Measurements from ENCODE around the gene PUS7. TPM values are rescaled to one million over a fixed set of nuclear protein-coding genes. Genes with fewer than 3 reads are reported as not detected.
A peak's percentile ranks its signal among the peaks of the same experiment; 100 is the strongest.
"Not testable (repeated sequence)": the region's sequence is repeated elsewhere in the genome, so short reads cannot be mapped to it uniquely, and the experiment has no call there.

PUS7 gene
- total and polyA plus RNA-seq, 8 donors, result 10.3 to 34.1 (median 28.1) TPM

DNA sequence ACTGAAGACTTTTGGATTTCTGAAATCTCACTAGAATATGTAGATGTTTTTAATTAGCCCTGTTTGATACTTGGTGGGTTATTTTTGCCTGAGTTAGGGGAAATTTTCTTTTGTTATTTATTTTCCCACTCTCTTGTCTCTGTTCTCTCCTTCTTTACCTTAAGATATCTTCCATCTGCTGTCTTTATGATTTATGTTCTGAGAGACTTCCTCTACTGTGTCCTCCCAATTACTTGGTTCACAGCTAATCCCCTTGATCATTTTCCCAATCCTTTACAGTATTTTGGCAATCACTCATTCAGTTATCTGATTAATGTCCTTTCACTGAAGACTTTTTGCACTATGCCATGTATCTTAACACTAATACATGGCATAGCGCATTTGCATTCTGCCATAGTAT, 83.8 kb downstream of the PUS7 start:
- intact Hi-C loops (cut with DNase I), result no loop called here
- no peak overlapping the region for H3K27ac ChIP-seq
- TF ChIP-seq, protein P1, sequence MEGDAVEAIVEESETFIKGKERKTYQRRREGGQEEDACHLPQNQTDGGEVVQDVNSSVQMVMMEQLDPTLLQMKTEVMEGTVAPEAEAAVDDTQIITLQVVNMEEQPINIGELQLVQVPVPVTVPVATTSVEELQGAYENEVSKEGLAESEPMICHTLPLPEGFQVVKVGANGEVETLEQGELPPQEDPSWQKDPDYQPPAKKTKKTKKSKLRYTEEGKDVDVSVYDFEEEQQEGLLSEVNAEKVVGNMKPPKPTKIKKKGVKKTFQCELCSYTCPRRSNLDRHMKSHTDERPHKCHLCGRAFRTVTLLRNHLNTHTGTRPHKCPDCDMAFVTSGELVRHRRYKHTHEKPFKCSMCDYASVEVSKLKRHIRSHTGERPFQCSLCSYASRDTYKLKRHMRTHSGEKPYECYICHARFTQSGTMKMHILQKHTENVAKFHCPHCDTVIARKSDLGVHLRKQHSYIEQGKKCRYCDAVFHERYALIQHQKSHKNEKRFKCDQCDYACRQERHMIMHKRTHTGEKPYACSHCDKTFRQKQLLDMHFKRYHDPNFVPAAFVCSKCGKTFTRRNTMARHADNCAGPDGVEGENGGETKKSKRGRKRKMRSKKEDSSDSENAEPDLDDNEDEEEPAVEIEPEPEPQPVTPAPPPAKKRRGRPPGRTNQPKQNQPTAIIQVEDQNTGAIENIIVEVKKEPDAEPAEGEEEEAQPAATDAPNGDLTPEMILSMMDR (IDR thresholded peaks at IDR 0.05), result no peak
- DNase-seq (no peak), ATAC-seq (no peak)
- H3K9me3 ChIP-seq, result no peaks in the 10 kb centered on the region
- H3K27me3 ChIP-seq, result no peaks in the 10 kb centered on the region
- H3K36me3 ChIP-seq, result no peaks in the 10 kb centered on the region
- H3K4me3 ChIP-seq, result no peak overlapping the region
- no peaks in the 10 kb centered on the region for H3K4me1 ChIP-seq

DNA sequence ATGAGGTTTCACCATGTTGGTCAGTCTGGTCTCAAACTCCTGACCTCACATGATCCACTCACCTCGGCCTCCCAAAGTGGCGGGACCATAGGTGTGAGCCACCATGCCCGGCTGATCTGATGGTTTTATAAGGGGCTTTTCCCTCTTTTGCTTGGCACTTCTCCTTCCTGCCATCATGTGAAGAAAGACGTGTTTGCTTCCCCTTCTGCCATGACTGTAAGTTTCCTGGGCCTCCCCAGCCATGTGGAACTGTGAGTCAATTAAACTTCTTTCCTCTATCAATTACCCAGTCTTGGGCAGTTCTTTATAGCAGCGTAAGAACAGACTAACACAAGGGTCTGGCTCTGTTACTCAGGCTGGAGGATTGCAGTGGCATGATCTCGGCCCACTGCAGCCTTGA, 84.7 kb downstream of the PUS7 start:
- H3K36me3 ChIP-seq; intact Hi-C loops (cut with DNase I); ATAC-seq; H3K4me1 ChIP-seq; H3K4me3 ChIP-seq; H3K27ac ChIP-seq; DNase-seq; H3K9me3 ChIP-seq; H3K27me3 ChIP-seq: not testable (repeated sequence)

DNA sequence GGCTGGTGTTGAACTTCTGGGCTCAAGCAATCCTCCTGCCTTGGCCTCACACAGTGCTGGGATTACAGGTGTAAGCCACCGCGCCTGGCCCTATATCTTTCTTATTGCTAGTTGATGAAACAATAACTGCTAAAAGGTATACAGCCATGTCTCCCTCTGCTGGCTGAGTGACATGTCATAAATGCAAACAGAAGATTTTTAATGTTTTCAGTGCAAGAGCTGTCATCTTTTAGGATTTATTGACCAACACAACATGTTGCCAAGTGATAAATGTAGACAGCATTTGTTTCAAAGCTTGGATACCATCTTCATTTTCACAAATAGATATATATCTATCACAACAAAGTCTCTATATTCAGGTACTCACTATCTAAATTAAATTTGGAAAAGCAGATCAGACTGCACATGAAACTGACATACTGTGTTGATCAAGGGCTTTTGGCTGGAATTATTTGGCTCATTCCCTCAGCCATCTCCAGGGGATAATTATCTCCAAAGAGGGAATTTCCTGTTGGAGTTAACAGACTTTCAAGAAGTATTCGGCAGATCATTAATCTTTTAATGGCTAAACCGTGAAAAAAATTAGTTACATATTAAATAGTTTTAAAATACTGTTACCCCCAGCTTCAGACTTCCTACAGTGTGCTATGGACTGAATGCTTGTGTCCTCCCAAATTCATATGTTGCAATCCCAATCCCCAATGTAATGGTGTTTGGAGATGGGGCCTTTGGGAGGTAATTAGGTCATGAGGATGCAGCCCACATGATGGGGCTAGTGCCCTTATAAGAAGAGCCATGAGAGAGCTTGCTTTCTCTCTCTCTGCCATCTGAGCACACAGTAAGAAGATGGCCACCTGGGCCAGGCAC, 92.1 kb downstream of the PUS7 start:
- no peaks in the 10 kb centered on the region for H3K27me3 ChIP-seq
- H3K27ac ChIP-seq, result no peak overlapping the region
- no peak overlapping the region for H3K4me3 ChIP-seq
- H3K9me3 ChIP-seq, result no peaks in the 10 kb centered on the region
- TF ChIP-seq, protein P1 (IDR thresholded peaks at IDR 0.05), result peak in 1 of 2 donors; percentile 24
- intact Hi-C loops (cut with DNase I), result no loop called here
- H3K36me3 ChIP-seq, result no peaks in the 10 kb centered on the region
- peak in 2 of 4 donors; percentile 33 to 42 for DNase-seq
- ATAC-seq, result peak; percentile 82
- H3K4me1 ChIP-seq, result no peaks in the 10 kb centered on the region

DNA sequence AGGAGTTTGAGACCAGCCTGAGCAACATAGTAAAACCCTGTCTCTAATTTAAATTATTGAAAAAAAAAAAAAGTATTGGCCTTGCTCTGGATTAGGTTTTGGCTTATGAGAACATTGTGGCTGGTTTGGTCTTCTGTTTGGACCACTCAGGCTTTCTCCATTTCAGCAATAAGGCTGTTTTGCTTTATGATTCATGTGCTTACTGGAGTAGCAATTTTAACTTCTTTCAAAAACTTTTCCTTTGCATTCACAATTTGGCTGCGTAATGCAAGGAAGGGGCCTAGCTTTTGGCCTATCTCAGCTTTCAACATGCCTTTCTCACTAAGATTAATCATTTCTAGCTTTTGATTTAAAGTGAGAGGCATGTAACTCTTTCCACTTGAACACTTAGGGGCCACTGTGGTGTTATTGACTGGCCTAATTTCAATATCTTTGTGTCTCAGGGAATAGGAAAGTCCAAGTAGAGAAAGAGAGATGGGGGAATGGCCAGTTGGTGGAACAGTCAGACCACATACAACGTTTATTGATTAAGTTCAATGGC, 95.4 kb downstream of the PUS7 start:
- H3K27me3 ChIP-seq, result no peaks in the 10 kb centered on the region
- ATAC-seq (no peak), DNase-seq (peak in 1 of 4 donors; percentile 2)
- no peaks in the 10 kb centered on the region for H3K36me3 ChIP-seq
- no peak overlapping the region for H3K27ac ChIP-seq
- H3K4me3 ChIP-seq, result no peak overlapping the region
- TF ChIP-seq, protein P1 (IDR thresholded peaks at IDR 0.05), result no peak
- intact Hi-C loops (cut with DNase I), result no loop called here
- no peaks in the 10 kb centered on the region for H3K9me3 ChIP-seq
- H3K4me1 ChIP-seq, result no peaks in the 10 kb centered on the region

DNA sequence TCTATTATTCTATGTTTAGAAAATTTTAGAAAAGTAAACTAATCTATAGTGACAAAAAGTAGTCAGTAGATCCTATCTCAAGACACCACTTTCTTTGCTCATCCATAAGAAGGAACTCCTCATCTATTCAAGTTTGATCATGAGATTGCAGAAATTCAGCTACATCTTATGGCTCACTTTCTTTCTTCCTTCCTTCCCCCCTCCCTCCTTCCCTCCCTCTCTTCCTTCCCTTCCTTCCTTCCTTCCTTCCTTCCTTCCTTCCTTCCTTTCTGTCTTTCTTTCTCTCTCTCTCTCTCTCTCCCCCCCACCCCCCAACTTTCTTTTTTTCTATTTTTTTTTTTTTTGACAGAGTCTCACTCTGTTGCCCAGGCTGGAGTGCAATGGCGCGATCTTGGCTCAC, 98.1 kb downstream of the PUS7 start:
- no peak for ATAC-seq
- intact Hi-C loops (cut with DNase I), result no loop called here
- no peaks in the 10 kb centered on the region for H3K4me1 ChIP-seq

More for the DNA sequence above, 98.1 kb downstream of the PUS7 start:
- no peak overlapping the region for H3K4me3 ChIP-seq
- no peaks in the 10 kb centered on the region for H3K9me3 ChIP-seq
- no peak overlapping the region for H3K27ac ChIP-seq
- no peaks in the 10 kb centered on the region for H3K27me3 ChIP-seq
- TF ChIP-seq, protein P1 (IDR thresholded peaks at IDR 0.05), result no peak
- no peaks in the 10 kb centered on the region for H3K36me3 ChIP-seq
- no peak for DNase-seq

Measured in left lung (tissue), 10 donors.